Heart right ventricle (tissue), 16 donors: ENCODE data around the gene ATRNL1. TPM values are rescaled to one million over a fixed set of nuclear protein-coding genes. Genes with fewer than 3 reads are reported as not detected.

Experiments
- ATAC-seq, 8 donors: fragments of 200-7000 bp; cut with Tn5 transposase; one replicate each; pipeline ENCODE4 v1.9.1; 2020; ENCODE audit warnings: mild to moderate bottlenecking in 8 of 8, moderate library complexity in 8 of 8, moderate number of reproducible peaks in 1 of 8
- DNase-seq, 2 donors: peaks; one replicate each; pipeline ENCODE4 v3.0.0-alpha.2; 2020
- H3K27ac ChIP-seq, 10 donors: fragments of 200-600 bp; sonication (generic) in 2 of 10; one replicate each; pipeline versions ENCODE4 v1.5.0 to v1.8.0; 2020 to 2022; ENCODE audit warnings: mild to moderate bottlenecking in 3 of 10
- H3K27me3 ChIP-seq, 7 donors: fragments of 200-600 bp; one replicate each; pipeline ENCODE4 v1.8.0; 2021 to 2022; ENCODE audit warnings: mild to moderate bottlenecking in 2 of 7
- H3K36me3 ChIP-seq, 9 donors: fragments of 200-600 bp; sonication (generic) in 1 of 9; one replicate each; pipeline versions ENCODE4 v1.5.0 to v1.8.0; 2020 to 2022; ENCODE audit warnings: mild to moderate bottlenecking in 2 of 9
- H3K4me1 ChIP-seq, 9 donors: fragments of 200-600 bp; sonication (generic) in 1 of 9; one replicate each; pipeline versions ENCODE4 v1.5.0 to v1.8.0; 2020 to 2022; ENCODE audit warnings: mild to moderate bottlenecking in 4 of 9
- H3K4me3 ChIP-seq, 10 donors: fragments of 200-600 bp; sonication (generic) in 2 of 10; one replicate each; pipeline versions ENCODE4 v1.5.0 to v1.8.0; 2020 to 2022; ENCODE audit warnings: mild to moderate bottlenecking in 7 of 10, moderate library complexity in 2 of 10
- H3K9me3 ChIP-seq, 11 donors: fragments of 200-600 bp in 10 of 11; sonication (generic) in 2 of 11; one replicate each; pipeline versions ENCODE4 v1.5.0 to v1.8.0; 2013 to 2022; ENCODE audit warnings: mild to moderate bottlenecking in 2 of 11, control low read depth in 1 of 11, moderate library complexity in 1 of 11
- WGBS, 2 donors: extraction: QIAGEN DNeasy Blood & Tissue Kit; methylation state at CpG; one replicate each; pipeline ENCODE4 v1.1.7; 2013; ENCODE audit warnings: inconsistent platforms in 1 of 2; 5-methylcytosine and 5-hydroxymethylcytosine counted together
- intact Hi-C, 10 donors: fragments of 100-400 bp; cut with DNase I; formaldehyde crosslinking; loops; one replicate each; pipeline versions ENCODE4 v1.11.1 to v1.14.2; 2022
- polyA plus RNA-seq, 2 donors: library from polyadenylated mRNA; stranded (reverse); fragments of 200-250 nt; gene quantifications; one replicate each; pipeline ENCODE4 v1.2.3, GENCODE V29; 2013
- total RNA-seq, 10 donors: library from RNA; stranded (reverse); fragmentation: NEBNext Ultra II Directional in 3 of 10; extraction: Animal tissue kit (Norgen Biotek cat#: 25700) in 3 of 10; gene quantifications; one replicate each; pipeline versions ENCODE4 v1.2.1 to v1.2.4, GENCODE V29; 2021 to 2023
- TF ChIP-seq, protein P1 (sequence below), 9 donors: fragments of 200-600 bp; sonication (generic) in 2 of 9; IDR thresholded peaks; one replicate each; pipeline versions ENCODE4 v1.5.0 to v1.8.0; 2021 to 2022; ENCODE audit warnings: antibody characterized with exemption in 9 of 9, mild to moderate bottlenecking in 5 of 9, moderate library complexity in 1 of 9
- donor health status: Arrhythmogenic right ventricular cardiomyopathy.
- donor health status: ischemic (EF 13 %, LVEDD 7.1; RV severe dilation, severe dysfunction).
- donor health status: healthy with polysubstance abuse.
- donor health status: DM: no; HTN: yes; CAD: no.
- donor health status: DM: no; HTN: no; CAD: no.
- donor health status: ischemic (EF 25% LVEDD 6.9; RV normal size, moderate dysfunction).
- donor health status: ischemic (EF 25% LVEDD 5.7; RV mildly dilated, moderate dysfunction).
- donor health status: healthy.
- donor health status: DM: yes; HTN: yes; CAD: no.
- donor health status: Ischemic cardiomyopathy.
- donor health status: ischemic (EF 35%, LVEDD 5.7; RV mildly dilated, moderate dysfunction).
- donor health status: nonischemic (EF 11% LVEDD 7.7; RV severe dilation, severe dysfunction).
- donor health status: DM: yes; HTN: yes; CAD: no.
- donor health status: PGD.
- donor health status: ischemic (EF 29% LVEDD 5.4; RV normal size, mild dysfunction).
- donor health status: nonischemic (EF 23%, LVEDD 6.1; RV moderate dilation, normal function).

ATRNL1 gene
- total and polyA plus RNA-seq, 12 donors, result 0.06 to 22.4 (median 8.1) TPM; not detected in 1

GRCh38 chr10:115857856-115858255 lies 764.7 kb downstream of the ATRNL1 start:
- intact Hi-C loops, result no loop called here

GRCh38 chr10:115860182-115861107 lies 767.3 kb downstream of the ATRNL1 start:
- Histone ChIP-seq H3K9me3 (no peaks in the 10 kb centered on the region), H3K36me3 (no peaks in the 10 kb centered on the region), H3K27ac (no peak overlapping the region), H3K27me3 (no peaks in the 10 kb centered on the region), H3K4me3 (no peak overlapping the region), H3K4me1 (no peaks in the 10 kb centered on the region)
- TF ChIP-seq, protein P1, sequence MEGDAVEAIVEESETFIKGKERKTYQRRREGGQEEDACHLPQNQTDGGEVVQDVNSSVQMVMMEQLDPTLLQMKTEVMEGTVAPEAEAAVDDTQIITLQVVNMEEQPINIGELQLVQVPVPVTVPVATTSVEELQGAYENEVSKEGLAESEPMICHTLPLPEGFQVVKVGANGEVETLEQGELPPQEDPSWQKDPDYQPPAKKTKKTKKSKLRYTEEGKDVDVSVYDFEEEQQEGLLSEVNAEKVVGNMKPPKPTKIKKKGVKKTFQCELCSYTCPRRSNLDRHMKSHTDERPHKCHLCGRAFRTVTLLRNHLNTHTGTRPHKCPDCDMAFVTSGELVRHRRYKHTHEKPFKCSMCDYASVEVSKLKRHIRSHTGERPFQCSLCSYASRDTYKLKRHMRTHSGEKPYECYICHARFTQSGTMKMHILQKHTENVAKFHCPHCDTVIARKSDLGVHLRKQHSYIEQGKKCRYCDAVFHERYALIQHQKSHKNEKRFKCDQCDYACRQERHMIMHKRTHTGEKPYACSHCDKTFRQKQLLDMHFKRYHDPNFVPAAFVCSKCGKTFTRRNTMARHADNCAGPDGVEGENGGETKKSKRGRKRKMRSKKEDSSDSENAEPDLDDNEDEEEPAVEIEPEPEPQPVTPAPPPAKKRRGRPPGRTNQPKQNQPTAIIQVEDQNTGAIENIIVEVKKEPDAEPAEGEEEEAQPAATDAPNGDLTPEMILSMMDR (IDR thresholded peaks at IDR 0.05), result no peak
- WGBS, 2 donors, result 63 to 65% methylated on average over 1 of the region's 1 CpG
- ATAC-seq (no peak), DNase-seq (no peak)
- intact Hi-C loops, result no loop called here

More at GRCh38 chr10:115857856-115858255, 764.7 kb downstream of the ATRNL1 start:
- TF ChIP-seq, protein P1 (IDR thresholded peaks at IDR 0.05), result no peak
- Histone ChIP-seq H3K4me3 (no peak overlapping the region), H3K27me3 (no peaks in the 10 kb centered on the region), H3K36me3 (no peaks in the 10 kb centered on the region), H3K9me3 (no peaks in the 10 kb centered on the region), H3K4me1 (no peaks in the 10 kb centered on the region), H3K27ac (no peak overlapping the region)
- DNase-seq (no peak), ATAC-seq (no peak)
- 83% methylated on average over 3 of the region's 3 CpGs for WGBS, 2 donors

GRCh38 chr10:115861455-115861854 lies 768.3 kb downstream of the ATRNL1 start:
- Histone ChIP-seq H3K9me3 (no peaks in the 10 kb centered on the region), H3K27ac (no peak overlapping the region), H3K27me3 (no peaks in the 10 kb centered on the region), H3K4me3 (no peak overlapping the region), H3K4me1 (no peaks in the 10 kb centered on the region), H3K36me3 (no peaks in the 10 kb centered on the region)
- 88 to 89% methylated on average over 2 of the region's 2 CpGs for WGBS, 2 donors
- DNase-seq (no peak), ATAC-seq (no peak)
- TF ChIP-seq, protein P1 (IDR thresholded peaks at IDR 0.05), result no peak
- intact Hi-C loops, result no loop called here

GRCh38 chr10:115861864-115862263 lies 768.7 kb downstream of the ATRNL1 start:
- H3K4me3 ChIP-seq, result no peak overlapping the region
- TF ChIP-seq, protein P1 (IDR thresholded peaks at IDR 0.05), result no peak
- no peaks in the 10 kb centered on the region for H3K36me3 ChIP-seq
- H3K4me1 ChIP-seq, result no peaks in the 10 kb centered on the region
- no peak for ATAC-seq
- no peak for DNase-seq
- intact Hi-C loops, result no loop called here
- no peaks in the 10 kb centered on the region for H3K9me3 ChIP-seq
- WGBS, 2 donors, result 93 to 100% methylated on average over 1 of the region's 1 CpG
- H3K27me3 ChIP-seq, result no peaks in the 10 kb centered on the region
- H3K27ac ChIP-seq, result no peak overlapping the region
